Rectal smooth muscle tissue (tissue), 1 donor: ENCODE measurements around the gene RBBP5.

Source experiments
- H3K27ac ChIP-seq: one replicate; pipeline ENCODE4 v1.7.0; 2013; ENCODE audit warnings: low read depth, low read length, inconsistent platforms
- H3K27me3 ChIP-seq: one replicate; pipeline ENCODE4 v1.7.0; 2013; ENCODE audit warnings: low read length; ENCODE audit not compliant: control insufficient read depth, insufficient read depth
- H3K36me3 ChIP-seq: one replicate; pipeline ENCODE4 v1.7.0; 2013; ENCODE audit warnings: low read length; ENCODE audit not compliant: control insufficient read depth, insufficient read depth
- H3K4me1 ChIP-seq: one replicate; pipeline ENCODE4 v1.7.0; 2013; ENCODE audit warnings: low read length; ENCODE audit not compliant: control insufficient read depth, insufficient read depth
- H3K4me3 ChIP-seq: one replicate; pipeline ENCODE4 v1.7.0; 2013; ENCODE audit warnings: low read length
- H3K9ac ChIP-seq: one replicate; pipeline ENCODE4 v1.7.0; 2013; ENCODE audit warnings: low read length

RBBP5 gene

GRCh38 chr1:205147191-205147835 lies 25.5 kb upstream of the RBBP5 start:
- peaks cover 13% of the 10 kb centered on the region for H3K36me3 ChIP-seq
- H3K4me3 ChIP-seq: no peak overlapping the region
- H3K9ac ChIP-seq: no peak overlapping the region
- H3K27ac ChIP-seq: no peak overlapping the region
- no peaks in the 10 kb centered on the region for H3K27me3 ChIP-seq
- peaks cover 9% of the 10 kb centered on the region for H3K4me1 ChIP-seq

GRCh38 chr1:205144751-205145150 lies 23.0 kb upstream of the RBBP5 start:
- Histone ChIP-seq H3K27ac (no peak overlapping the region), H3K9ac (no peak overlapping the region), H3K27me3 (no peaks in the 10 kb centered on the region), H3K4me3 (no peak overlapping the region), H3K4me1 (peaks cover 11% of the 10 kb centered on the region), H3K36me3 (peaks cover 9% of the 10 kb centered on the region)

- no peak overlapping the region for H3K9ac ChIP-seq
- H3K4me3 ChIP-seq: no peak overlapping the region
- H3K36me3 ChIP-seq: peaks cover 9% of the 10 kb centered on the region
- no peaks in the 10 kb centered on the region for H3K27me3 ChIP-seq
- H3K4me1 ChIP-seq: peaks cover 11% of the 10 kb centered on the region
- no peak overlapping the region for H3K27ac ChIP-seq
Observed at GRCh38 chr1:205144046-205144720, 22.4 kb upstream of the RBBP5 start.

GRCh38 chr1:205142102-205142469 lies 20.3 kb upstream of the RBBP5 start:
- peaks cover 4% of the 10 kb centered on the region for H3K36me3 ChIP-seq
- H3K27ac ChIP-seq: no peak overlapping the region
- H3K9ac ChIP-seq: no peak overlapping the region
- H3K4me1 ChIP-seq: peaks cover 11% of the 10 kb centered on the region
- no peaks in the 10 kb centered on the region for H3K27me3 ChIP-seq
- H3K4me3 ChIP-seq: peak overlapping the region; percentile 4

- Histone ChIP-seq H3K9ac (no peak overlapping the region), H3K27me3 (no peaks in the 10 kb centered on the region), H3K4me1 (peaks cover 11% of the 10 kb centered on the region), H3K36me3 (no peaks in the 10 kb centered on the region), H3K4me3 (peak overlapping the region; percentile 4), H3K27ac (no peak overlapping the region)
Observed at GRCh38 chr1:205141236-205142101, 19.7 kb upstream of the RBBP5 start.

GRCh38 chr1:205140113-205140512 lies 18.3 kb upstream of the RBBP5 start:
- H3K4me1 ChIP-seq: peaks cover 11% of the 10 kb centered on the region
- no peak overlapping the region for H3K4me3 ChIP-seq
- no peaks in the 10 kb centered on the region for H3K27me3 ChIP-seq
- H3K9ac ChIP-seq: no peak overlapping the region
- no peak overlapping the region for H3K27ac ChIP-seq
- no peaks in the 10 kb centered on the region for H3K36me3 ChIP-seq

GRCh38 chr1:205137901-205138300 lies 16.1 kb upstream of the RBBP5 start:
- no peaks in the 10 kb centered on the region for H3K36me3 ChIP-seq
- H3K4me3 ChIP-seq: no peak overlapping the region
- H3K9ac ChIP-seq: no peak overlapping the region
- no peaks in the 10 kb centered on the region for H3K27me3 ChIP-seq
- H3K4me1 ChIP-seq: peaks cover 2% of the 10 kb centered on the region
- H3K27ac ChIP-seq: no peak overlapping the region

GRCh38 chr1:205133287-205133686 lies 11.5 kb upstream of the RBBP5 start:
- no peaks in the 10 kb centered on the region for H3K4me1 ChIP-seq
- H3K27me3 ChIP-seq: no peaks in the 10 kb centered on the region
- H3K4me3 ChIP-seq: no peak overlapping the region
- H3K27ac ChIP-seq: no peak overlapping the region
- H3K9ac ChIP-seq: no peak overlapping the region
- no peaks in the 10 kb centered on the region for H3K36me3 ChIP-seq

GRCh38 chr1:205129447-205130029 lies 7.8 kb upstream of the RBBP5 start:
- Histone ChIP-seq H3K4me1 (no peaks in the 10 kb centered on the region), H3K4me3 (no peak overlapping the region), H3K9ac (no peak overlapping the region), H3K27me3 (no peaks in the 10 kb centered on the region), H3K36me3 (no peaks in the 10 kb centered on the region), H3K27ac (no peak overlapping the region)

- H3K27me3 ChIP-seq: no peaks in the 10 kb centered on the region
- no peaks in the 10 kb centered on the region for H3K4me1 ChIP-seq
- no peak overlapping the region for H3K4me3 ChIP-seq
- H3K9ac ChIP-seq: no peak overlapping the region
- H3K36me3 ChIP-seq: no peaks in the 10 kb centered on the region
- H3K27ac ChIP-seq: no peak overlapping the region
Observed at GRCh38 chr1:205128050-205128449, 6.3 kb upstream of the RBBP5 start.

- Histone ChIP-seq H3K9ac (no peak overlapping the region), H3K4me3 (no peak overlapping the region), H3K36me3 (no peaks in the 10 kb centered on the region), H3K27ac (no peak overlapping the region), H3K27me3 (no peaks in the 10 kb centered on the region), H3K4me1 (peaks cover 3% of the 10 kb centered on the region)
Observed at GRCh38 chr1:205127646-205128045, 5.9 kb upstream of the RBBP5 start.

- Histone ChIP-seq H3K9ac (no peak overlapping the region), H3K27ac (no peak overlapping the region), H3K4me3 (no peak overlapping the region), H3K36me3 (no peaks in the 10 kb centered on the region), H3K27me3 (no peaks in the 10 kb centered on the region), H3K4me1 (peaks cover 19% of the 10 kb centered on the region)
Observed at GRCh38 chr1:205124726-205125125, 2.9 kb upstream of the RBBP5 start.
